Right atrium auricular region (tissue), 2 donors: ENCODE results near the gene RNU6-8. TPM values are rescaled to one million over a fixed set of nuclear protein-coding genes. Genes with fewer than 3 reads are reported as not detected.

ENCODE experiments used
- DNase-seq: peaks from one replicate; pipeline ENCODE4 v3.0.0-alpha.2; 2019; ENCODE audit warnings: low spot score
- H3K27ac ChIP-seq, 2 donors: fragments of 200-600 bp; sonication (generic); 1 replicate in 1 of 2; 2 replicates in 1 of 2; pipeline ENCODE4 v1.5.1; 2016 to 2019
- H3K27me3 ChIP-seq, 2 donors: fragments of 200-600 bp; sonication (generic); one replicate each; pipeline versions ENCODE4 v1.5.1 to v1.6.0; 2017 to 2019
- H3K36me3 ChIP-seq: fragments of 200-600 bp; sonication (generic); one replicate; pipeline ENCODE4 v1.5.1; 2016
- H3K4me1 ChIP-seq, 2 donors: fragments of 200-600 bp; sonication (generic); one replicate each; pipeline versions ENCODE4 v1.5.1 to v1.6.0; 2017 to 2019
- H3K4me3 ChIP-seq, 2 donors: fragments of 200-600 bp; sonication (generic); 1 replicate in 1 of 2; 2 replicates in 1 of 2; pipeline ENCODE4 v1.5.1; 2017 to 2019; ENCODE audit warnings: mild to moderate bottlenecking in 1 of 2, moderate library complexity in 1 of 2
- H3K9me3 ChIP-seq, 2 donors: fragments of 200-600 bp; sonication (generic); one replicate each; pipeline ENCODE4 v1.5.1; 2019
- CTCF ChIP-seq, 2 donors: fragments of 200-600 bp; sonication (generic); IDR thresholded peaks; one replicate each; pipeline ENCODE4 v1.5.1; 2019; ENCODE audit warnings: antibody characterized with exemption in 2 of 2
- total RNA-seq, 2 donors: library from RNA; depleted of rRNA; stranded (reverse); fragments of >200 nt; gene quantifications; one replicate each; pipeline ENCODE4 v1.1.0, GENCODE V29; 2016

The RNU6-8 gene
- total RNA-seq, 2 donors from 2014 or later = not detected

GRCh38 chr14:32249371-32249770 lies 46.3 kb upstream of the RNU6-8 start:
- no peak for TF ChIP-seq CTCF (IDR thresholded peaks at IDR 0.05)
- Histone ChIP-seq H3K27me3 (no peaks in the 10 kb centered on the region), H3K4me3 (no peak overlapping the region), H3K27ac (no peak overlapping the region), H3K9me3 (no peaks in the 10 kb centered on the region), H3K4me1 (peaks cover 0 to 11% of the 10 kb centered on the region in 2 donors), H3K36me3 (no peaks in the 10 kb centered on the region)
- no peak for DNase-seq

GRCh38 chr14:32246751-32247150 lies 43.7 kb upstream of the RNU6-8 start:
- peaks cover 0 to 5% of the 10 kb centered on the region in 2 donors for H3K4me1 ChIP-seq
- H3K27me3 ChIP-seq = no peaks in the 10 kb centered on the region
- no peak overlapping the region for H3K27ac ChIP-seq
- no peak for DNase-seq
- no peaks in the 10 kb centered on the region for H3K36me3 ChIP-seq
- no peak for TF ChIP-seq CTCF (IDR thresholded peaks at IDR 0.05)
- no peaks in the 10 kb centered on the region for H3K9me3 ChIP-seq
- H3K4me3 ChIP-seq = no peak overlapping the region

GRCh38 chr14:32244404-32244803 lies 41.3 kb upstream of the RNU6-8 start:
- Histone ChIP-seq H3K27ac (no peak overlapping the region), H3K9me3 (no peaks in the 10 kb centered on the region), H3K27me3 (no peaks in the 10 kb centered on the region), H3K4me3 (no peak overlapping the region), H3K4me1 (no peaks in the 10 kb centered on the region), H3K36me3 (no peaks in the 10 kb centered on the region)
- TF ChIP-seq CTCF (IDR thresholded peaks at IDR 0.05) = peak in 1 of 2 donors; percentile 25
- DNase-seq = no peak

- DNase-seq = no peak
- peaks cover 0 to 10% of the 10 kb centered on the region in 2 donors for H3K4me1 ChIP-seq
- no peaks in the 10 kb centered on the region for H3K27me3 ChIP-seq
- no peak overlapping the region for H3K4me3 ChIP-seq
- H3K9me3 ChIP-seq = no peaks in the 10 kb centered on the region
- no peak overlapping the region for H3K27ac ChIP-seq
- TF ChIP-seq CTCF (IDR thresholded peaks at IDR 0.05) = no peak
- no peaks in the 10 kb centered on the region for H3K36me3 ChIP-seq
These were observed 30.2 kb upstream of the RNU6-8 start for GRCh38 chr14:32233260-32233659.

GRCh38 chr14:32232481-32232880 lies 29.4 kb upstream of the RNU6-8 start:
- TF ChIP-seq CTCF (IDR thresholded peaks at IDR 0.05) = no peak
- no peak overlapping the region for H3K27ac ChIP-seq
- peaks cover 0 to 10% of the 10 kb centered on the region in 2 donors for H3K4me1 ChIP-seq
- no peaks in the 10 kb centered on the region for H3K27me3 ChIP-seq
- no peaks in the 10 kb centered on the region for H3K9me3 ChIP-seq
- H3K4me3 ChIP-seq = no peak overlapping the region
- DNase-seq = no peak
- no peaks in the 10 kb centered on the region for H3K36me3 ChIP-seq

- no peaks in the 10 kb centered on the region for H3K9me3 ChIP-seq
- no peak for DNase-seq
- H3K4me3 ChIP-seq = no peak overlapping the region
- no peaks in the 10 kb centered on the region for H3K36me3 ChIP-seq
- peak overlapping the region in 1 of 2 donors; percentile 46 for H3K27ac ChIP-seq
- no peak for TF ChIP-seq CTCF (IDR thresholded peaks at IDR 0.05)
- H3K27me3 ChIP-seq = no peaks in the 10 kb centered on the region
- peaks cover 0 to 10% of the 10 kb centered on the region in 2 donors for H3K4me1 ChIP-seq
These were observed 27.7 kb upstream of the RNU6-8 start for GRCh38 chr14:32230695-32231280.
